Spleen (tissue), 11 donors: ENCODE results near the gene ABCA5. TPM values are rescaled to one million over a fixed set of nuclear protein-coding genes. Genes with fewer than 3 reads are reported as not detected.

Experiments
- DNase-seq: peaks from one replicate; pipeline ENCODE4 v3.0.0-alpha.2; 2020
- H3K27ac ChIP-seq, 8 donors: fragments of 200-600 bp; sonication (generic) in 7 of 8; 1 replicate in 4 of 8; 2 replicates in 4 of 8; pipeline versions ENCODE4 v1.5.0 to v1.8.0; 2016 to 2021; ENCODE audit warnings: inconsistent platforms in 4 of 8, mild to moderate bottlenecking in 4 of 8, moderate library complexity in 1 of 8
- H3K27me3 ChIP-seq, 7 donors: fragments of 200-600 bp; sonication (generic) in 6 of 7; replicated peaks in 1 of 7; 1 replicate in 4 of 7; 2 replicates in 3 of 7; pipeline versions ENCODE4 v1.5.0 to v1.8.0; 2016 to 2021; ENCODE audit warnings: inconsistent platforms in 3 of 7, mild to moderate bottlenecking in 1 of 7
- H3K36me3 ChIP-seq, 6 donors: fragments of 200-600 bp; sonication (generic) in 5 of 6; 1 replicate in 4 of 6; 2 replicates in 2 of 6; pipeline versions ENCODE4 v1.5.0 to v1.8.0; 2016 to 2021; ENCODE audit warnings: inconsistent platforms in 2 of 6
- H3K4me1 ChIP-seq, 6 donors: fragments of 200-600 bp; sonication (generic) in 5 of 6; 1 replicate in 3 of 6; 2 replicates in 3 of 6; pipeline versions ENCODE4 v1.5.0 to v1.8.0; 2016 to 2021; ENCODE audit warnings: inconsistent platforms in 3 of 6
- H3K4me3 ChIP-seq, 8 donors: fragments of 200-600 bp; sonication (generic) in 7 of 8; 1 replicate in 4 of 8; 2 replicates in 4 of 8; pipeline versions ENCODE4 v1.5.0 to v1.8.0; 2016 to 2021; ENCODE audit warnings: inconsistent platforms in 4 of 8, mild to moderate bottlenecking in 4 of 8, moderate library complexity in 2 of 8
- H3K9me3 ChIP-seq, 8 donors: fragments of 200-600 bp; sonication (generic) in 7 of 8; 1 replicate in 4 of 8; 2 replicates in 4 of 8; pipeline versions ENCODE4 v1.5.0 to v1.8.0; 2016 to 2021; ENCODE audit warnings: inconsistent platforms in 4 of 8
- POLR2A ChIP-seq, 3 donors: fragments of 450-650 bp; IDR thresholded peaks; one replicate each; pipeline ENCODE4 v1.5.1; 2017; ENCODE audit warnings: antibody characterized with exemption in 3 of 3, mild to moderate bottlenecking in 1 of 3
- POLR2AphosphoS5 ChIP-seq, 3 donors: sonication (generic); formaldehyde crosslinking; IDR thresholded peaks; one replicate each; pipeline ENCODE4 v1.5.1; 2017; ENCODE audit warnings: antibody characterized with exemption in 3 of 3
- WGBS, 5 donors: extraction: QIAGEN DNeasy Blood & Tissue Kit in 3 of 5; methylation state at CpG; one replicate each; pipeline versions ENCODE4 v1.1.5 to v1.1.7; 2013 to 2018; 5-methylcytosine and 5-hydroxymethylcytosine counted together
- intact Hi-C: fragments of 100-400 bp; cut with DNase I; formaldehyde crosslinking; loops from one replicate; pipeline ENCODE4 v1.15.0; 2023; ENCODE audit warnings: low total_unique reads
- polyA plus RNA-seq, 3 donors: library from polyadenylated mRNA; stranded (reverse); fragments of 200-250 nt; gene quantifications; one replicate each; pipeline ENCODE4 v1.2.1, GENCODE V29; 2013
- total RNA-seq, 7 donors: library from RNA; depleted of rRNA in 3 of 7; stranded (reverse); fragments of >200 nt in 3 of 7; fragmentation: NEBNext Ultra II Directional in 4 of 7; extraction: Animal tissue kit (Norgen Biotek cat#: 25700) in 4 of 7; gene quantifications; one replicate each; pipeline versions ENCODE4 v1.1.0 to v1.2.1, GENCODE V29; 2016 to 2021
- TF ChIP-seq, protein P1 (sequence below), 11 experiments: fragments of 200-600 bp in 7 of 11; fragments of 450-650 bp in 4 of 11; sonication (generic) in 4 of 11; IDR thresholded peaks in 8 of 11; conservative IDR thresholded peaks in 3 of 11; 1 replicate in 7 of 11; 2 replicates in 4 of 11; pipeline versions ENCODE4 v1.4.0 to v1.8.0; 2016 to 2021; ENCODE audit warnings: antibody characterized with exemption in 11 of 11, inconsistent platforms in 4 of 11, mild to moderate bottlenecking in 1 of 11
- donor health status: healthy with polysubstance abuse.
- donor health status: DM: no; HTN: no; CAD: no; lungs with moderate emphysema.
- donor health status: DM: no; HTN: no; CAD: no.
- donor health status: Bipolar disorder and iron deficiency.
- donor health status: healthy.
- donor health status: DM: no; HTN: no; CAD: no.
- donor health status: DM: yes; HTN: yes; CAD: no.

ABCA5 gene
- total and polyA plus RNA-seq, 10 donors = 9.5 to 43.8 (median 23.6) TPM

GRCh38 chr17:69326377-69327059 lies 415 bp downstream of the ABCA5 start:
- no peak for DNase-seq
- Histone ChIP-seq H3K27me3 (peaks cover 0 to 4% (median 0%) of the 10 kb centered on the region in 7 donors), H3K4me1 (peaks cover 0 to 35% (median 16%) of the 10 kb centered on the region in 6 donors), H3K4me3 (peak overlapping the region; percentile 64 to 87 (median 68)), H3K9me3 (no peaks in the 10 kb centered on the region), H3K27ac (peak overlapping the region; percentile 71 to 89 (median 88)), H3K36me3 (no peaks in the 10 kb centered on the region)
- intact Hi-C loops = no loop called here
- TF ChIP-seq POLR2A (IDR thresholded peaks at IDR 0.05) = peak in 1 of 3 donors; percentile 63
- TF ChIP-seq, protein P1, sequence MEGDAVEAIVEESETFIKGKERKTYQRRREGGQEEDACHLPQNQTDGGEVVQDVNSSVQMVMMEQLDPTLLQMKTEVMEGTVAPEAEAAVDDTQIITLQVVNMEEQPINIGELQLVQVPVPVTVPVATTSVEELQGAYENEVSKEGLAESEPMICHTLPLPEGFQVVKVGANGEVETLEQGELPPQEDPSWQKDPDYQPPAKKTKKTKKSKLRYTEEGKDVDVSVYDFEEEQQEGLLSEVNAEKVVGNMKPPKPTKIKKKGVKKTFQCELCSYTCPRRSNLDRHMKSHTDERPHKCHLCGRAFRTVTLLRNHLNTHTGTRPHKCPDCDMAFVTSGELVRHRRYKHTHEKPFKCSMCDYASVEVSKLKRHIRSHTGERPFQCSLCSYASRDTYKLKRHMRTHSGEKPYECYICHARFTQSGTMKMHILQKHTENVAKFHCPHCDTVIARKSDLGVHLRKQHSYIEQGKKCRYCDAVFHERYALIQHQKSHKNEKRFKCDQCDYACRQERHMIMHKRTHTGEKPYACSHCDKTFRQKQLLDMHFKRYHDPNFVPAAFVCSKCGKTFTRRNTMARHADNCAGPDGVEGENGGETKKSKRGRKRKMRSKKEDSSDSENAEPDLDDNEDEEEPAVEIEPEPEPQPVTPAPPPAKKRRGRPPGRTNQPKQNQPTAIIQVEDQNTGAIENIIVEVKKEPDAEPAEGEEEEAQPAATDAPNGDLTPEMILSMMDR (IDR thresholded peaks at IDR 0.05 in 8 of 11, conservative IDR thresholded peaks at IDR 0.05 in 3 of 11) = no peak
- WGBS, 5 donors = 1% methylated on average over 18 to 51 of the region's 51 CpGs

DNA sequence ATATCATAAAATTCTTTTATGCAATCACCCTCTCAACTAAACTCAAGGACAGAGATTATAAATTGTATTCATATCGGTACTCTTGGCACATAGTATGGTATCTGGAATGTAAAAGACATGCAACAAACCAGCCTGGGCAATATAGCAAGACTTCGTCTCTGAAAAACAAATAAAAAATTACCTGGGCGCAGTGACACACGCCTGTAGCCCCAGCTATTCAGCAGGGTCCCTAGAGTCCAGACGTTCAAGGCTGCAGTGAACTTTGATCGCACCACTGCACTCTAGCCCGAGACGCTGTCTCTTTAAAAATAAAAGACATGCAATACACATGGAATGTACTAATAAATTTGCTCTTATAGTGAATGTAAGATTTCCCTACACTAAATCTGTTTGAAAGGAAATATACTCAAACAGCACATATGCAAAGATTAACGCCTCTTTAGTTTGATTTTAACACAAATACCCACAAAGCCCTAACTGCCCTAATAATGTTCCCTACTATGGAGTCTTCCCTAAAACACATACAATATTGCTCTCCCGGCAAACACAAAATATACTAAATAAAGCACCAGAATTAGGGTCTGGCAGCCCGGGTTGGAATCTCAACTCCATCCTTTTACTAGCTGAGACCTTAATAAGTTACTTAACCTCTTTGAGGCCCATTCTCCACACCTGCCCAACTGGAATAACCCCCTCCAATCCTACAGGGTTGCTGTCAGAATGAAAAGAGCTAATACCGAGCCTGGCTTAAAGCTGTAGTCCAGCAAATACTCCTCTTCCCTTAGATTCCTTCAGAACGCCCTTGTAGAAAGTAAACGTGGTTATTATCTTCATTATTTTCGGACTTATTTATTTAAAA lies 1.2 kb downstream of the ABCA5 start:
- 59 to 63% (median 62%) methylated on average over 15 of the region's 15 CpGs for WGBS, 5 donors
- no peaks in the 10 kb centered on the region for H3K36me3 ChIP-seq
- TF ChIP-seq POLR2AphosphoS5 (IDR thresholded peaks at IDR 0.05) (no peak), POLR2A (IDR thresholded peaks at IDR 0.05) (no peak)
- TF ChIP-seq, protein P1 (IDR thresholded peaks at IDR 0.05 in 8 of 11, conservative IDR thresholded peaks at IDR 0.05 in 3 of 11) = no peak
- H3K27me3 ChIP-seq = peaks cover 0 to 4% (median 0%) of the 10 kb centered on the region in 7 donors
- no peak for DNase-seq
- intact Hi-C loops = no loop called here
- H3K27ac ChIP-seq = peak overlapping the region in 7 of 8 donors; percentile 83 to 89 (median 88)
- H3K4me3 ChIP-seq = peak overlapping the region; percentile 64 to 87 (median 68)
- H3K4me1 ChIP-seq = peaks cover 0 to 35% (median 16%) of the 10 kb centered on the region in 6 donors
- H3K9me3 ChIP-seq = no peaks in the 10 kb centered on the region

DNA sequence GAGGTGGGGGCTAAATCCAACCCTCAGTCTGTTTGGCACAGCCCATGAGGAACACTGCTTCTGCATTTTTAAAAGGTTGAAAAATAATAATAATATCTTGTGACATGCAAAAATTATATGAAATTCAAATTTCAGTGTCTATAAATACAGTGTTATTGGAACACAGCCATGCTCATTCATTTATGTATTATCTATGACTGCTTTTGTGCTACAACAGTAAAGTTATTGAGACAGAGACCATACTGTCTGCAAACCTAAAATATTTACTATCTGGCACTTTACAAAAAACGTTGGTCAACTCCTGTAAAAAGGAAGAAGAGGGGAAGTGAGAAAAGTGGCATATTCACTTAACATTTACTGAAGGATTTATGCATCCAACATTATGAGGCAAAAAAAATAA lies 3.1 kb downstream of the ABCA5 start:
- WGBS, 5 donors = 14 to 23% (median 18%) methylated on average over 1 of the region's 1 CpG
- Histone ChIP-seq H3K27me3 (no peaks in the 10 kb centered on the region), H3K36me3 (no peaks in the 10 kb centered on the region), H3K4me1 (peaks cover 0 to 35% (median 16%) of the 10 kb centered on the region in 6 donors), H3K27ac (no peak overlapping the region), H3K9me3 (no peaks in the 10 kb centered on the region), H3K4me3 (no peak overlapping the region)
- intact Hi-C loops = no loop called here
- DNase-seq = no peak
- TF ChIP-seq, protein P1 (IDR thresholded peaks at IDR 0.05 in 8 of 11, conservative IDR thresholded peaks at IDR 0.05 in 3 of 11) = no peak
- TF ChIP-seq POLR2A (IDR thresholded peaks at IDR 0.05) = no peak
- no peak for TF ChIP-seq POLR2AphosphoS5 (IDR thresholded peaks at IDR 0.05)

GRCh38 chr17:69320908-69321238 lies 6.1 kb downstream of the ABCA5 start:
- WGBS, 5 donors = 92 to 98% (median 96%) methylated on average over 4 of the region's 4 CpGs
- Histone ChIP-seq H3K36me3 (no peaks in the 10 kb centered on the region), H3K4me3 (no peak overlapping the region), H3K9me3 (no peaks in the 10 kb centered on the region), H3K27ac (no peak overlapping the region), H3K4me1 (peaks cover 0 to 15% (median 7%) of the 10 kb centered on the region in 6 donors), H3K27me3 (no peaks in the 10 kb centered on the region)
- TF ChIP-seq POLR2A (IDR thresholded peaks at IDR 0.05) (no peak), POLR2AphosphoS5 (IDR thresholded peaks at IDR 0.05) (no peak)
- TF ChIP-seq, protein P1 (IDR thresholded peaks at IDR 0.05 in 8 of 11, conservative IDR thresholded peaks at IDR 0.05 in 3 of 11) = no peak
- intact Hi-C loops = no loop called here
- no peak for DNase-seq
